ENCODE measurements around the gene BHMT2. TPM values are rescaled to one million over a fixed set of nuclear protein-coding genes. Genes with fewer than 3 reads are reported as not detected.

The BHMT2 gene, protein sequence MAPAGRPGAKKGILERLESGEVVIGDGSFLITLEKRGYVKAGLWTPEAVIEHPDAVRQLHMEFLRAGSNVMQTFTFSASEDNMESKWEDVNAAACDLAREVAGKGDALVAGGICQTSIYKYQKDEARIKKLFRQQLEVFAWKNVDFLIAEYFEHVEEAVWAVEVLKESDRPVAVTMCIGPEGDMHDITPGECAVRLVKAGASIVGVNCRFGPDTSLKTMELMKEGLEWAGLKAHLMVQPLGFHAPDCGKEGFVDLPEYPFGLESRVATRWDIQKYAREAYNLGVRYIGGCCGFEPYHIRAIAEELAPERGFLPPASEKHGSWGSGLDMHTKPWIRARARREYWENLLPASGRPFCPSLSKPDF
- not detected for total RNA-seq

GRCh38 chr5:79069488-79070349 lies at the start of gene BHMT2, which contains the start of gene DMGDH:
Gene BHMT2 (plus strand): TSS chr5:79069767. CDS start chr5:79069783, 16 bp downstream.
Gene DMGDH (minus strand): TSS chr5:79069674. CDS start chr5:79069620, 54 bp downstream.
- H3K4me3 Mint-ChIP-seq = no peak within 1 kb of the TSS

DNA sequence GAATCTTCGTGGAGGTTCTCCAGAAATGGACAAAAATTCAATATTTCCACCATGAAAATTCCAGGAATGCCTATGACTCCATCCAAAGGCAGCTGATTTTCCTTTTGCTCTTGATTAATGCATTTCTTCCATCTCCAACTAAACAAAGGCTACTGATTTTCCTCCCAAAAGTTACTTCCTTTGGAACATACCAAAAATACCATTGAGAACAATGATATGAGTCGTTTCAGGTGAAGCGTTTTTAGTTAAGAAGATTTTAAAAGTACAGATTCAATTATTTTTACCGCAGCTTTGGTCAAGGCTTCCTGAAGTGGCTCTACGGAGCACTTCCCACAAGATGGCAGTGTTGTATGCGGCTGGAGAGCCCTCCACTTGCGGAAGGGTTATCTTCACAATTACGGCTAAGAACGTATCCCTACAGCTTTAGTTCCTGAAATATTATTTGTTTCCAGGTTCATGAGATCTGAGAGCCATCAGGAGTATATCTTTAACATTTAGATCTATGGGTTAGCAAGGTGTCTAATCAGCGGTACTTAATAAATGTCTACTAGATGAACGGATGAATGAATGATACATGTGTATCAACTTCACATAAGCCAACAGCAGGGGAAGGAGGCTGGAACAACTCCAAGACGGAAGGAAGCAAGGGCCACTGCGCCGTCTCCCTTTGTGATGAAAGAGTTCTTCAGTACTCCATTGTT lies 48.6 kb upstream of the BHMT2 start:
- H3K9me3 Mint-ChIP-seq = no peaks in the 10 kb centered on the region
- CTCF ChIA-PET = interaction anchor here (0.6 to 12.7 kb wide), 24 partner anchors 9 to 1063 kb away, joined by 3 to 404 read pairs (median 4); partner anchors contain the start of gene HOMER1
- intact Hi-C loops (cut with micrococcal nuclease) = loop anchor here (1.0 kb wide), 1 partner anchor 112 kb away; no protein-coding TSS in a partner anchor
- H3K27ac Mint-ChIP-seq = no peak overlapping the region
- POLR2A ChIA-PET = no interaction called here
- H3K4me1 Mint-ChIP-seq (ENCODE audit: low read depth) = peaks cover 7% of the 10 kb centered on the region
- no peaks in the 10 kb centered on the region for H3K36me3 Mint-ChIP-seq
- DNase-seq = peak; percentile 66
- H3K4me3 Mint-ChIP-seq = no peak overlapping the region
- H3K27me3 Mint-ChIP-seq = peaks cover 43% of the 10 kb centered on the region

More at GRCh38 chr5:79069488-79070349, at the start of gene BHMT2, which contains the start of gene DMGDH:
- POLR2A ChIA-PET = interaction anchor here (0.6 kb wide), 1 partner anchor 13 kb away, joined by 3 read pairs; no protein-coding TSS in a partner anchor
- intact Hi-C loops (cut with micrococcal nuclease) = no loop called here
- CTCF ChIA-PET = no interaction called here
- Mint-ChIP-seq H3K9me3 (no peaks in the 10 kb centered on the region), H3K27ac (no peak within 1 kb of the TSS), H3K27me3 (peaks cover 31% of the 10 kb centered on the region), H3K4me1 (ENCODE audit: low read depth) (peaks cover 4% of the 10 kb centered on the region), H3K36me3 (peaks cover 1% of the 10 kb centered on the region)
- peak; percentile 11 for DNase-seq

GRCh38 chr5:79021753-79022152 lies 47.8 kb upstream of the BHMT2 start:
- intact Hi-C loops (cut with micrococcal nuclease) = loop anchor here (1.0 kb wide), 1 partner anchor 112 kb away; no protein-coding TSS in a partner anchor
- Mint-ChIP-seq H3K27me3 (peaks cover 48% of the 10 kb centered on the region), H3K4me1 (ENCODE audit: low read depth) (peaks cover 7% of the 10 kb centered on the region), H3K27ac (no peak overlapping the region), H3K36me3 (no peaks in the 10 kb centered on the region), H3K9me3 (no peaks in the 10 kb centered on the region), H3K4me3 (no peak overlapping the region)
- CTCF ChIA-PET = interaction anchor here (0.6 to 12.7 kb wide), 15 partner anchors 9 to 1062 kb away, joined by 3 to 404 read pairs (median 5); no protein-coding TSS in a partner anchor
- no peak for DNase-seq
- POLR2A ChIA-PET = no interaction called here

DNA sequence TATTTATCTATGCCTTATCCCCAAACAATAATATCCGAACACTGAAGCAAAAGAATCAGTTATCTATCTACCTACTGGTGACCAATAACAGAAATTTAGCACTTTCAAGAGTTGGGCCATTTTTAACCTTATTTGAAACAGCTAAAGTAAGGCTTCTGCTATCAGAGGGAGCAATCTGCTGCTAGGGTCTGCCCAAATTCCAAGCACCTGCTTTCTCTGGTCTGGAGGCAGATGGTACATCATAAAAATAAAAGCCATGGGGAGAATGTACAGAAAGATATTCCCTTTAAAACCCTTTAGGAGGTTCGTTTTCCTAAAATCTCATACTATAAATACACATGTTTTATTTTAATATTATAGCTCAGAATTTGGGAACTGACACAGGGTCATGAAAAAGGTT lies 46.8 kb upstream of the BHMT2 start:
- peaks cover 7% of the 10 kb centered on the region for H3K4me1 Mint-ChIP-seq (ENCODE audit: low read depth)

DNA sequence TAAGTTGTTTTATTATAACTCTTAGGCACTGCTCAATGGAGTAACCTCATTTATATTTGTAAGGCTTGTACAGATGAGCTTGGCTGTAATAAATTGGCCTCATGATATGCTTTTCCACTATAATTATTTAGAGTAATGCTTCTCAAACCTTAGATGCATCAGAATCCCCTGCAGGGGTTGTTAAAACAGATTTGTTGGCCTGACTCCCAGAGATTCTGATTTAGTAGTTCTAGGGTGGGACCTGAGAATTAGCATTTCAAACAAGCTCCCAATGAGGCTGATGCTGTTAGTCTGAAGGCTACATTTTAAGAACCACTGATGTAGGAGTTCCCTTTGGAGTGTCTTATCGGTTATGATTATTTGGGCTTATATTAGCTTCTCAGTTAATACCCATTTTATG lies 46.2 kb upstream of the BHMT2 start:
- Mint-ChIP-seq H3K27ac (no peak overlapping the region), H3K4me1 (ENCODE audit: low read depth) (peaks cover 7% of the 10 kb centered on the region), H3K27me3 (peaks cover 46% of the 10 kb centered on the region), H3K9me3 (no peaks in the 10 kb centered on the region), H3K36me3 (no peaks in the 10 kb centered on the region), H3K4me3 (no peak overlapping the region)
- ChIA-PET POLR2A (no interaction called here), CTCF (interaction anchor here (1.0 to 12.7 kb wide), 7 partner anchors 57 to 441 kb away, joined by 3 to 404 read pairs (median 5); no protein-coding TSS in a partner anchor)
- intact Hi-C loops (cut with micrococcal nuclease) = no loop called here
- DNase-seq = no peak

More for the DNA sequence above, 46.8 kb upstream of the BHMT2 start:
- intact Hi-C loops (cut with micrococcal nuclease) = no loop called here
- Mint-ChIP-seq H3K36me3 (no peaks in the 10 kb centered on the region), H3K4me3 (no peak overlapping the region), H3K9me3 (no peaks in the 10 kb centered on the region), H3K27ac (no peak overlapping the region), H3K27me3 (peaks cover 48% of the 10 kb centered on the region)
- CTCF ChIA-PET = interaction anchor here (0.6 to 12.7 kb wide), 10 partner anchors 39 to 442 kb away, joined by 3 to 404 read pairs (median 5); no protein-coding TSS in a partner anchor
- POLR2A ChIA-PET = no interaction called here
- no peak for DNase-seq

- H3K4me3 Mint-ChIP-seq = no peak overlapping the region
- POLR2A ChIA-PET = no interaction called here
- H3K4me1 Mint-ChIP-seq (ENCODE audit: low read depth) = peaks cover 7% of the 10 kb centered on the region
- H3K27me3 Mint-ChIP-seq = peaks cover 42% of the 10 kb centered on the region
- DNase-seq = no peak
- H3K9me3 Mint-ChIP-seq = no peaks in the 10 kb centered on the region
- H3K36me3 Mint-ChIP-seq = no peaks in the 10 kb centered on the region
- intact Hi-C loops (cut with micrococcal nuclease) = loop anchor here (2.0 kb wide), 2 partner anchors 87 to 441 kb away; partner anchors contain the start of gene BHMT
- CTCF ChIA-PET = interaction anchor here (0.7 to 12.7 kb wide), 13 partner anchors 11 to 445 kb away, joined by 3 to 404 read pairs (median 6); no protein-coding TSS in a partner anchor
- H3K27ac Mint-ChIP-seq = no peak overlapping the region
Observed at GRCh38 chr5:79023947-79024346, 45.6 kb upstream of the BHMT2 start.

- Mint-ChIP-seq H3K27me3 (peaks cover 37% of the 10 kb centered on the region), H3K27ac (no peak overlapping the region), H3K36me3 (no peaks in the 10 kb centered on the region), H3K9me3 (no peaks in the 10 kb centered on the region), H3K4me3 (no peak overlapping the region), H3K4me1 (ENCODE audit: low read depth) (peaks cover 7% of the 10 kb centered on the region)
- ChIA-PET POLR2A (no interaction called here), CTCF (interaction anchor here (0.6 to 12.7 kb wide), 42 partner anchors 9 to 1070 kb away, joined by 3 to 404 read pairs (median 4); partner anchors contain the start of gene ARSB)
- DNase-seq = peak; percentile 68
- intact Hi-C loops (cut with micrococcal nuclease) = loop anchor here (1.0 to 2.0 kb wide), 3 partner anchors 86 to 440 kb away; partner anchors contain the start of gene BHMT
Observed at GRCh38 chr5:79025054-79025472, 44.5 kb upstream of the BHMT2 start.

DNA sequence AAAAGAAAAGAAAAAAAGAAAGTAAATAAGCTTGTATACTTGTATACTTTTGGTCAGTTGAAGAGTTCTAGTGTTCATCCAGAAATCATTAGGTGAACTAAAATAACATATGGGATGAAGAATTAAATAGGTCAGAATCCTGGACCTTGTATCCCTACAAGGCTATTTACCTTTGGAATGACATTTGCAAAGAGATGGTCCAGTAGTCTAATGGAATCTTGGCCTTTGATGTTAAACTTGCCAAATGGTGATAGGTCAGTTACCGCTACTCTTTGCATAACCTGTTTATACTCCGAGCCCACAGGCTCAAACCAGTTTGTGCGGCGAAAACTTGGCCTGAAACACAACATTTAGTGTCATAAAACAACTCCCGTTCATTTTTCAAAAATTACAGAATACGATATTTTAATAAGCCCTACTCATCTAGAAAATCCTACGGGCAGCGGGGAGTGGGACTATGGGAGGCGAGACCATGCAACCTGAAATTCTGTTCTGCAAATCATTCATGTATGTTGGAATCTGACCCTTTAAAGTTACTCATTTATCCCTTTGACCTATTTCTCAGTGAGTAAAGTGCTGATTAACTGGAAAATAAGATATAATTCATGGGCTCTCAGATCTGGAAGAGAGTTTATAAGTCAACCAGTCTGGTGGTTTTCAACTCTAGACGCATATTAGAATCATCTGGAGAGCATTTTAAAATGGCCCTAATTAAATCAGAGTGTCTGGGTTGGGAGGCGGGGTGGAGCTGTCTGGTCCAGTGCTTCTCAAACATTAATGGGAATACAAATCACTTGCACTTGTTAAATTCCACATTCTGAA lies 38.7 kb upstream of the BHMT2 start:
- ChIA-PET POLR2A (no interaction called here), CTCF (interaction anchor here (2.6 to 12.7 kb wide), 2 partner anchors 10 to 100 kb away, joined by 8 to 404 read pairs; no protein-coding TSS in a partner anchor)
- no peak for DNase-seq
- Mint-ChIP-seq H3K36me3 (no peaks in the 10 kb centered on the region), H3K27ac (no peak overlapping the region), H3K4me3 (no peak overlapping the region), H3K9me3 (no peaks in the 10 kb centered on the region), H3K4me1 (ENCODE audit: low read depth) (no peaks in the 10 kb centered on the region), H3K27me3 (peaks cover 4% of the 10 kb centered on the region)
- intact Hi-C loops (cut with micrococcal nuclease) = no loop called here

DNA sequence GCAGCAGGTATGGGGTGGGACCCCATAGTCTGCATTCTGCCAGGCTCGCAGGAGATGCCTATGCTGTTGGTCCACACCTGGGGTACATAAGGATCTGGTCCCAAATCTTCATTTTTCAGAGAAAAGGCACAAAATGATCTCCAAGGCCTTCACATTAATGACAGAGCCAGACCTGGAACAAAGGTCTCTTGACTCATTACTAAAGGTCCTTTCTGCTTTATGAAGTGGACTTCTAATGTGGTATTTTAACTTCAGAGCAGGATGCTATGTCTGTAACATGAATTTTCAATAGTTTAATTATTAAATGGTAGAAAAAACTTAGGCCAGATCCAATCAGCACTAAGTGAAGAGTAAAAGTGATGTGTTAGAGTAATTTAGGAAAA lies 38.1 kb upstream of the BHMT2 start:
- Mint-ChIP-seq H3K4me3 (no peak overlapping the region), H3K4me1 (ENCODE audit: low read depth) (no peaks in the 10 kb centered on the region), H3K36me3 (no peaks in the 10 kb centered on the region), H3K27ac (no peak overlapping the region), H3K27me3 (peaks cover 3% of the 10 kb centered on the region), H3K9me3 (no peaks in the 10 kb centered on the region)
- ChIA-PET POLR2A (no interaction called here), CTCF (no interaction called here)
- DNase-seq = no peak
- intact Hi-C loops (cut with micrococcal nuclease) = no loop called here

GRCh38 chr5:79032031-79032695 lies 37.4 kb upstream of the BHMT2 start:
- Mint-ChIP-seq H3K4me1 (ENCODE audit: low read depth) (no peaks in the 10 kb centered on the region), H3K4me3 (no peak overlapping the region), H3K27ac (no peak overlapping the region), H3K36me3 (no peaks in the 10 kb centered on the region), H3K27me3 (no peaks in the 10 kb centered on the region), H3K9me3 (no peaks in the 10 kb centered on the region)
- CTCF ChIA-PET = no interaction called here
- no peak for DNase-seq
- POLR2A ChIA-PET = no interaction called here
- intact Hi-C loops (cut with micrococcal nuclease) = no loop called here
